Kidney epithelial cell (primary cell): ENCODE measurements around the gene CYBA. TPM values are rescaled to one million over a fixed set of nuclear protein-coding genes. Genes with fewer than 3 reads are reported as not detected.

ENCODE experiments used
- DNase-seq: peaks from one replicate; pipeline ENCODE4 v3.0.0-alpha.2; 2010; ENCODE audit warnings: low read depth
- H3K27me3 ChIP-seq: 2 replicates; pipeline ENCODE4 v1.6.0; 2011; ENCODE audit warnings: low read length; ENCODE audit not compliant: control insufficient read depth, insufficient read depth
- H3K36me3 ChIP-seq: 2 replicates; pipeline ENCODE4 v1.5.1; 2011; ENCODE audit warnings: low read length; ENCODE audit not compliant: control insufficient read depth, insufficient read depth
- H3K4me3 ChIP-seq: 2 replicates; pipeline ENCODE4 v1.5.1; 2011; ENCODE audit warnings: low read depth, mild to moderate bottlenecking, control low read depth, low read length
- CTCF ChIP-seq: IDR thresholded peaks from 2 replicates; pipeline ENCODE4 v1.5.1; 2011; ENCODE audit warnings: mild to moderate bottlenecking, moderate library complexity, low read length, control low read depth, inconsistent platforms; ENCODE audit not compliant: insufficient read depth, poor library complexity, severe bottlenecking
- total RNA-seq: library from RNA; depleted of rRNA; stranded (reverse); fragments of >200 nt; gene quantifications from 2 replicates; pipeline ENCODE4 v1.2.3, GENCODE V29; 2015

Gene CYBA
- total RNA-seq, 1 donor from 2014 or later = 734 TPM

DNA sequence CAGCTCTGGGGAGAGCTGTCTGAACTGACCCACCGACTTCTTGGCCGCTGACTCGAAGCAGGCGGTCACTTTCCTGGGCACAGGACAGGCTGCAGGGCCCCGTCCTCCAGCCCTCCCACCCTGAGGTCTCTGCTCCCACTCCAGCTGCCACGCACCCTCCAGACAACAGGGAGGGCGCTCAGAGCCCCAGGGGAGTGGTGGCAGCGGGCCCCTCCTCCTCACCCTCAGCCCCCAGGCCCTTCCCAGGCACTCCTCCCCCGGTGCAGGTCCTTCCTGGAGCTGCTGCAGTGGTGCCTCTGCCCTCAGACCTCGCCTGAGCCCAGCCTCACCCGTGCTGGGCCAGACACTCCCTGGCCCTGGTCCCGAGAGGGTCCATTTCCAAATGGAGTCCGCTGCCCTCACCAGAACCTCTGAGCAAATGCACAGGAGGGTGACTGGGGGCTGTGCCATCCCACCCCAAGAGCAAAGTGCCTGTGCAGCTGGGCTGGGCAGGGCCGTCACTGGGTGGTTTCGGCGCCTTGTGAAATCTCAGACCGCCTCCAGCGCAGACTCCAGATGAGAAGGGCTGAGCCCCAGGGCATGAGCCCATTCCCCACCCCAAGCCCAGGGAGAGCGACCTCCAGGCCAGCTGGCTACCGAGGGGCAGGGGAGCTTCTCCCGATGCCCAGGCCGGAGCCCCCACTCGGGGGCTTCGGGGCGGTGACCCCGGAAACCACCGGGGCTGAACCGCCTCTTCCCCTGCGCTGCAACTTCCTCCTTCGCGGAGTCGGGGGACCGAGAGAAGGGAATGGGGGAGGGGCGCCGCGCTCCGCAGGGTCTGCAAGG lies 717 bp downstream of the CYBA start:
- Histone ChIP-seq H3K27me3 (no peaks in the 10 kb centered on the region), H3K4me3 (peak overlapping the region; percentile 75), H3K36me3 (peaks cover 2% of the 10 kb centered on the region)
- no peak for TF ChIP-seq CTCF
- no peak for DNase-seq

DNA sequence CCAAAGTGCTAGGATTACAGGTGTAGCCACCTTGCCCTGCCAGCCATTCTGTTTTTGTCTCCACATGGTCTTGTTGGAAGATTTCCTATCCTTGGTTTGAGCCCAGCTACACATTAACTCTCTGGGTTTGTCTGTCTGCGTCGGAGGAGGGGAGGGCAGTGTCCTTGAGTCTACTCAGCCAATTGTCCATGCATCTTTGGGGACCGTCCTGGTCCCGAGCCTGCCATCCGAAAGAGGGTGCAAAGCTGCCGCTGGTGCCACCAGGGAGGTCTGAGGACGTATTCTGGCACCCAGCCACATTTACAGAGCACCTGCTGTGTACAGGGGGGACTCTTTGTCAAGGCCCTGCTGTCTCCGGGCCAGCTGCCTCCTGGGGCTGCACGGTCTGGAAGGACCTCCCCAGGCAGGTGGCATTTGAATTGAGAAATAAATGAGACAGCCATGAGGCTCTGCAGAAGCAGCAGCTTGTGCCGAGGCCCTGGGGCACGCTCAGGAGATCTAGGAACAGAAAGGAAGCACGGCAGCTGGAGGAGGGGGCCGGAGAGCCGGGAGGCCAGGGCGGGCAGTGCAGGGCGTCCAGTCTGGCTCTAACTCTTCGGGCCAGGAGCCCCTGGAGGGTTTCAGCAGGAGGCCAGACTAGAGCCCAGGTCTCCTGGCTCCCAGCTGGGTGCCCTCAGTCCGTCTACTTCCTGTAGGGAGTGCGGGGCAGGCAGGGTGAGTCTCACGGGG lies 1.5 kb downstream of the CYBA start:
- H3K36me3 ChIP-seq = no peaks in the 10 kb centered on the region
- no peaks in the 10 kb centered on the region for H3K27me3 ChIP-seq
- DNase-seq = no peak
- peak overlapping the region; percentile 75 for H3K4me3 ChIP-seq
- no peak for TF ChIP-seq CTCF

- no peak for DNase-seq
- no peak for TF ChIP-seq CTCF
- H3K36me3 ChIP-seq = no peaks in the 10 kb centered on the region
- H3K4me3 ChIP-seq = no peak overlapping the region
- no peaks in the 10 kb centered on the region for H3K27me3 ChIP-seq
Measured at GRCh38 chr16:88647178-88648070, 3.4 kb downstream of the CYBA start.

- no peak for TF ChIP-seq CTCF
- H3K4me3 ChIP-seq = no peak overlapping the region
- H3K36me3 ChIP-seq = no peaks in the 10 kb centered on the region
- H3K27me3 ChIP-seq = no peaks in the 10 kb centered on the region
- no peak for DNase-seq
Measured at GRCh38 chr16:88646345-88647034, 4.4 kb downstream of the CYBA start.

DNA sequence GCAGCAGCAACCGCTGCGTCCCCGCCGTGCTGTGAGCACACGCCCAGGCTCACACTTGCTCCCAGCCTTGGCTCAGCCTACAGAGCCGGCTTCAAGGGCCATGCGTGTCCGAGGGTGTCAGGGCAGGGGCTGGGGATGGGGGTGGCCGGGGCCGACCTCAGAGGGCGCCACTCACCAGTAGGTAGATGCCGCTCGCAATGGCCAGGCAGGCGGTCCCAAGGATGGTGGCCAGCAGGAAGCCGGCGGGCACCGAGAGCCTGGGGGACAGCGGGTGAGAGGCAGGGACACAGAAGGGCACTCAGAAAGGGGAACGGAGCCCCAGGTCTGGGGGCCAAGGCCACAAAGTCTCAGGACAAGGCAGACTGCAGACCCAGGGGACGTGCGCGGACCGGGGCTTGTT lies 4.9 kb downstream of the CYBA start:
- no peak for DNase-seq
- no peak overlapping the region for H3K4me3 ChIP-seq
- no peaks in the 10 kb centered on the region for H3K36me3 ChIP-seq
- H3K27me3 ChIP-seq = peaks cover 2% of the 10 kb centered on the region
- no peak for TF ChIP-seq CTCF
